Endothelial cell of umbilical vein (primary cell): ENCODE results near the gene ATF3. TPM values are rescaled to one million over a fixed set of nuclear protein-coding genes. Genes with fewer than 3 reads are reported as not detected.

Experiments
- BruUV-seq: library from RNA; stranded (reverse); fragments of 400-500 nt; replicated peaks from 2 replicates; lab custom pipeline; 2021; lab: Mats Ljungman, UMichigan
- CTCF ChIA-PET: fragments of 300-600, 350-600 bp; sonication (Branson Sonifier 250); formaldehyde crosslinking; loops from one replicate; lab custom pipeline; 2021; ENCODE audit warnings: antibody characterized with exemption, inconsistent platforms; lab: Charles Lee
- POLR2A ChIA-PET: fragments of 300-600, 350-600 bp; sonication (Branson Sonifier 250); formaldehyde crosslinking; loops from one replicate; lab custom pipeline; 2021; ENCODE audit warnings: antibody characterized with exemption, inconsistent platforms; lab: Charles Lee
- DNase-seq: peaks from one replicate; pipeline ENCODE4 v3.0.0-alpha.2; 2011; ENCODE audit warnings: low read depth, low spot score
- FAIRE-seq: peaks from 2 replicates; lab custom pipeline; 2011; peaks lifted over from hg19 to GRCh38; lab: Jason Lieb, UNC
- H2AFZ ChIP-seq: 2 replicates; pipeline ENCODE4 v1.6.0; 2012; ENCODE audit warnings: low read depth, low read length, control low read depth, inconsistent platforms
- H3K27ac ChIP-seq: 2 replicates; pipeline ENCODE4 v1.5.1; 2011; ENCODE audit warnings: low read depth, mild to moderate bottlenecking, control low read depth, low read length, moderate library complexity; ENCODE audit not compliant: insufficient read depth
- H3K27me3 ChIP-seq, 2 experiments: 2 replicates each; pipeline versions ENCODE4 v1.6.0 to v1.6.1; 2011; ENCODE audit warnings: low read length in 2 of 2, mixed read lengths in 1 of 2; ENCODE audit not compliant: control insufficient read depth in 2 of 2, insufficient read depth in 2 of 2
- H3K36me3 ChIP-seq, 2 experiments: 2 replicates in 1 of 2; 3 replicates in 1 of 2; pipeline ENCODE4 v1.5.1; 2011; ENCODE audit warnings: low read length in 2 of 2, mild to moderate bottlenecking in 1 of 2, moderate library complexity in 1 of 2; ENCODE audit not compliant: control insufficient read depth in 2 of 2, insufficient read depth in 2 of 2; ENCODE audit errors: extremely low read depth in 1 of 2
- H3K4me1 ChIP-seq: 3 replicates; pipeline ENCODE4 v1.5.1; 2011; ENCODE audit warnings: mild to moderate bottlenecking, low read length; ENCODE audit not compliant: control insufficient read depth, insufficient read depth; ENCODE audit errors: extremely low read depth
- H3K4me2 ChIP-seq: 2 replicates; pipeline ENCODE4 v1.6.1; 2011; ENCODE audit warnings: low read length, control low read depth, mixed read lengths; ENCODE audit not compliant: insufficient read depth
- H3K4me3 ChIP-seq, 3 experiments: fragments of 200-600 bp in 1 of 3; sonication (generic), shearing (Covaris generic) in 1 of 3; replicated peaks in 1 of 3; 2 replicates each; pipeline ENCODE4 v1.5.1; 2011 to 2016; ENCODE audit warnings: control low read depth in 3 of 3, low read length in 3 of 3, mild to moderate bottlenecking in 2 of 3, inconsistent platforms in 1 of 3, low read depth in 1 of 3, moderate library complexity in 1 of 3; ENCODE audit not compliant: insufficient read depth in 1 of 3
- H3K79me2 ChIP-seq: 2 replicates; pipeline ENCODE4 v1.6.0; 2012; ENCODE audit warnings: low read length, inconsistent platforms; ENCODE audit not compliant: control insufficient read depth, insufficient read depth
- H3K9ac ChIP-seq: replicated peaks from 2 replicates; pipeline ENCODE3; 2011; ENCODE audit warnings: low read length, control low read depth; ENCODE audit not compliant: insufficient read depth; ENCODE audit errors: extremely low read depth
- H3K9me1 ChIP-seq: replicated peaks from 3 replicates; pipeline ENCODE4 v1.6.0; 2011; ENCODE audit warnings: mild to moderate bottlenecking, low read length; ENCODE audit not compliant: control insufficient read depth, insufficient read depth; ENCODE audit errors: extremely low read depth
- H3K9me3 ChIP-seq: replicated peaks from 2 replicates; pipeline ENCODE4 v1.5.1; 2012; ENCODE audit warnings: low read length, inconsistent platforms; ENCODE audit not compliant: control insufficient read depth, insufficient read depth
- H4K20me1 ChIP-seq: replicated peaks from 2 replicates; pipeline ENCODE3; 2011; ENCODE audit warnings: mild to moderate bottlenecking, low read length; ENCODE audit not compliant: control insufficient read depth, insufficient read depth; ENCODE audit errors: extremely low read depth
- CTCF ChIP-seq, 2 donors: IDR thresholded peaks; 1 replicate in 1 of 2; 2 replicates in 1 of 2; pipeline ENCODE4 v1.5.1; 2011; ENCODE audit warnings: low read length in 2 of 2, mild to moderate bottlenecking in 2 of 2, moderate library complexity in 2 of 2, control low read depth in 1 of 2, inconsistent platforms in 1 of 2, low read depth in 1 of 2; ENCODE audit not compliant: insufficient read depth in 1 of 2; ENCODE audit errors: extremely low read depth in 1 of 2
- EZH2 ChIP-seq: IDR thresholded peaks from 2 replicates; pipeline ENCODE4 v1.6.1; 2012; ENCODE audit warnings: borderline replicate concordance, low read depth, mild to moderate bottlenecking, moderate library complexity, low read length, inconsistent platforms; ENCODE audit not compliant: severe bottlenecking
- FOS ChIP-seq: IDR thresholded peaks from 2 replicates; pipeline ENCODE4 v1.6.1; 2011; ENCODE audit warnings: mild to moderate bottlenecking, low read length, moderate library complexity, borderline replicate concordance; ENCODE audit not compliant: insufficient read depth
- GATA2 ChIP-seq: IDR thresholded peaks from 2 replicates; pipeline ENCODE4 v1.7.0; 2011; ENCODE audit warnings: low read depth, mild to moderate bottlenecking, moderate library complexity, mixed read lengths, low read length; ENCODE audit not compliant: insufficient read length, insufficient read depth
- JUN ChIP-seq: IDR thresholded peaks from 2 replicates; pipeline ENCODE4 v1.6.1; 2011; ENCODE audit warnings: borderline replicate concordance, low read depth; ENCODE audit not compliant: insufficient read length, insufficient read depth
- MAX ChIP-seq: IDR thresholded peaks from 2 replicates; pipeline ENCODE4 v1.6.1; 2011; ENCODE audit not compliant: insufficient read depth, insufficient read length
- MYC ChIP-seq: IDR thresholded peaks from one replicate; pipeline ENCODE4 v1.6.1; 2011; ENCODE audit warnings: mild to moderate bottlenecking, low read depth, low read length
- POLR2A ChIP-seq: IDR thresholded peaks from 2 replicates; pipeline ENCODE4 v1.6.1; 2012; ENCODE audit warnings: low read depth, mild to moderate bottlenecking, control low read depth, low read length
- POLR2AphosphoS5 ChIP-seq: IDR thresholded peaks from 2 replicates; pipeline ENCODE4 v1.6.1; 2012; ENCODE audit warnings: low read depth, mild to moderate bottlenecking, control low read depth, low read length, moderate library complexity; ENCODE audit not compliant: insufficient read depth
- dilution Hi-C: fragments of 300-500 bp; cut with MboI; formaldehyde crosslinking; loops from one replicate; pipeline ENCODE4 v1.15.0; 2019; ENCODE audit warnings: low sequenced_read_pairs; ENCODE audit not compliant: extremely low pct_ligation_motif_present
- intact Hi-C: fragments of 100-400 bp; cut with micrococcal nuclease; formaldehyde crosslinking; loops from one replicate; pipeline ENCODE4 v1.10.0; 2022
- polyA plus RNA-seq, 4 experiments: library from polyadenylated mRNA; depleted of rRNA in 3 of 4; stranded (reverse) in 3 of 4; unstranded in 1 of 4; fragments of >200 nt; gene quantifications; 2 replicates each; pipeline versions ENCODE4 v1.2.1 to v1.2.3, GENCODE V29; 2011 to 2012; ENCODE audit warnings: missing spikeins in 1 of 4
- total RNA-seq: library from RNA; stranded (reverse); gene quantifications from 2 replicates; pipeline ENCODE4 v1.2.3, GENCODE V29; 2021

The ATF3 gene
- total and polyA plus RNA-seq, 2 donors (not counting 3 experiments of a cell fraction or from before 2014, with no cell fraction given): 6.1 to 17.1 TPM

GRCh38 chr1:212600980-212601379 is 7.6 kb upstream of the ATF3 start:
- H3K79me2 ChIP-seq: no peaks in the 10 kb centered on the region
- H3K27me3 ChIP-seq: peaks cover 46 to 54% of the 10 kb centered on the region in 2 experiments
- DNase-seq (no peak), FAIRE-seq (no peak)
- H3K9me1 ChIP-seq: no peaks in the 10 kb centered on the region
- H4K20me1 ChIP-seq: no peaks in the 10 kb centered on the region
- TF ChIP-seq CTCF (IDR thresholded peaks at IDR 0.05; ENCODE audit: extremely low read depth in 1 of 2, insufficient read depth in 1 of 2, low read depth in 1 of 2, low read length in 2 of 2): no peak
- H3K4me1 ChIP-seq: peaks cover 7% of the 10 kb centered on the region
- no peak overlapping the region for H2AFZ ChIP-seq
- H3K9me3 ChIP-seq: no peaks in the 10 kb centered on the region
- intact Hi-C loops: no loop called here
- POLR2A ChIA-PET: interaction anchor here (1.4 kb wide), 1 partner anchor 7 kb away, joined by 7 read pairs; the partner anchor contains the start of gene ATF3
- no peak overlapping the region for H3K4me2 ChIP-seq
- dilution Hi-C loops: no loop called here
- H3K27ac ChIP-seq: no peak overlapping the region
- no TSS peak for BruUV-seq
- CTCF ChIA-PET: no interaction called here
- H3K9ac ChIP-seq: no peak overlapping the region
- no peak overlapping the region for H3K4me3 ChIP-seq
- no peaks in the 10 kb centered on the region for H3K36me3 ChIP-seq

GRCh38 chr1:212601524-212601923 is 7.0 kb upstream of the ATF3 start:
- intact Hi-C loops (no loop called here), dilution Hi-C loops (no loop called here)
- Histone ChIP-seq H3K4me2 (no peak overlapping the region), H3K9ac (no peak overlapping the region), H3K27ac (no peak overlapping the region), H3K27me3 (peaks cover 52 to 59% of the 10 kb centered on the region in 2 experiments), H2AFZ (no peak overlapping the region), H3K36me3 (no peaks in the 10 kb centered on the region), H3K4me1 (peaks cover 8% of the 10 kb centered on the region), H3K79me2 (no peaks in the 10 kb centered on the region), H3K9me1 (no peaks in the 10 kb centered on the region), H3K9me3 (no peaks in the 10 kb centered on the region), H4K20me1 (no peaks in the 10 kb centered on the region), H3K4me3 (no peak overlapping the region)
- FAIRE-seq (no peak), DNase-seq (no peak)
- TF ChIP-seq POLR2AphosphoS5: no peak
- no peak for TF ChIP-seq JUN
- no peak for TF ChIP-seq POLR2A
- TF ChIP-seq MYC: no peak
- TF ChIP-seq CTCF (IDR thresholded peaks at IDR 0.05; ENCODE audit: extremely low read depth in 1 of 2, insufficient read depth in 1 of 2, low read depth in 1 of 2, low read length in 2 of 2): no peak
- no peak for TF ChIP-seq FOS
- no peak for TF ChIP-seq GATA2
- no peak for TF ChIP-seq EZH2
- no peak for TF ChIP-seq MAX
- ChIA-PET POLR2A (no interaction called here), CTCF (no interaction called here)
- no TSS peak for BruUV-seq
